Fibroblast of villous mesenchyme (primary cell): ENCODE results near the gene NKX2-4. TPM values are rescaled to one million over a fixed set of nuclear protein-coding genes. Genes with fewer than 3 reads are reported as not detected.

Experiments used
- DNase-seq: peaks from one replicate; pipeline ENCODE4 v3.0.0-alpha.2; 2010; ENCODE audit warnings: low read depth
- H3K4me3 ChIP-seq: 2 replicates; pipeline ENCODE4 v1.5.1; 2011; ENCODE audit warnings: low read depth, mild to moderate bottlenecking, low read length
- CTCF ChIP-seq: IDR thresholded peaks from 2 replicates; pipeline ENCODE4 v1.5.1; 2012; ENCODE audit warnings: low read depth, mild to moderate bottlenecking, low read length; ENCODE audit not compliant: insufficient read depth
- total RNA-seq: library from RNA; depleted of rRNA; stranded (reverse); fragments of >200 nt; gene quantifications from 2 replicates; pipeline ENCODE4 v1.2.3, GENCODE V29; 2012

Gene NKX2-4
- total RNA-seq, 1 donor = not detected

DNA sequence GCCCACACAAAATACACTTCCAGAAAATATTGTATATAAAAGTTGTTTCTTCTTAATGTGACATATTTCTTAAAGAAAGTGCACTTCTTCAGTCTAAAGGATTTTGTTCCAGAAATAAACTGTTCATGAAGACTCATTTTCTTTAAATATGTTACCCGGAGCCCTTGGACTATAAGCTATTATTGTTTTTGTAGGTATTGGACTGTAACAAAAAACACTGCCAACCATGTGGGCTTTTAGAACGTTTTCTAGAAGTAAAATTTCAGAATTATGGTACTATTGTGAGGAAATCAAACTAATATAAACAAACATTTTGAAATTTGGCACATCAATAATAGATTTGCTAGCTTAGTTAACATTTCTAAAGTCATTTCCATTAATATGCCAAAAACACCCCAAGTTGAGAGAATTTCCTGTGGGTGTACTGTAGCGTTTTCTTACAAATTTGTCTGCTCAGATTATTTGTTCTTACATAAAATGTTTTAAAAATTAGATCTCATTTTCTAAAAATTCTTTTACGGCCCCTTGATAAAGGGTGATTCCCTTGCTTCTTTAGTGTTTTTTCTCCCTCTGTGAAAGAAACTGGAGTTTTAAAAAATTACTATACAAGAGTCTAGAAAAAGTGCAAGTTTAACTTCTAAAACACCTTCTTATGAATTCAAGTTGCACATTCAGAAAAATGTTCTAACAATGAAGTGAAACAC, 3.4 kb downstream of the NKX2-4 start:
- TF ChIP-seq CTCF = no peak
- H3K4me3 ChIP-seq = no peak overlapping the region
- DNase-seq = no peak

GRCh38 chr20:21393166-21393565, 4.2 kb downstream of the NKX2-4 start:
- no peak overlapping the region for H3K4me3 ChIP-seq
- no peak for TF ChIP-seq CTCF
- DNase-seq = no peak

GRCh38 chr20:21391972-21392352, 5.4 kb downstream of the NKX2-4 start:
- no peak for DNase-seq
- no peak overlapping the region for H3K4me3 ChIP-seq
- no peak for TF ChIP-seq CTCF

DNA sequence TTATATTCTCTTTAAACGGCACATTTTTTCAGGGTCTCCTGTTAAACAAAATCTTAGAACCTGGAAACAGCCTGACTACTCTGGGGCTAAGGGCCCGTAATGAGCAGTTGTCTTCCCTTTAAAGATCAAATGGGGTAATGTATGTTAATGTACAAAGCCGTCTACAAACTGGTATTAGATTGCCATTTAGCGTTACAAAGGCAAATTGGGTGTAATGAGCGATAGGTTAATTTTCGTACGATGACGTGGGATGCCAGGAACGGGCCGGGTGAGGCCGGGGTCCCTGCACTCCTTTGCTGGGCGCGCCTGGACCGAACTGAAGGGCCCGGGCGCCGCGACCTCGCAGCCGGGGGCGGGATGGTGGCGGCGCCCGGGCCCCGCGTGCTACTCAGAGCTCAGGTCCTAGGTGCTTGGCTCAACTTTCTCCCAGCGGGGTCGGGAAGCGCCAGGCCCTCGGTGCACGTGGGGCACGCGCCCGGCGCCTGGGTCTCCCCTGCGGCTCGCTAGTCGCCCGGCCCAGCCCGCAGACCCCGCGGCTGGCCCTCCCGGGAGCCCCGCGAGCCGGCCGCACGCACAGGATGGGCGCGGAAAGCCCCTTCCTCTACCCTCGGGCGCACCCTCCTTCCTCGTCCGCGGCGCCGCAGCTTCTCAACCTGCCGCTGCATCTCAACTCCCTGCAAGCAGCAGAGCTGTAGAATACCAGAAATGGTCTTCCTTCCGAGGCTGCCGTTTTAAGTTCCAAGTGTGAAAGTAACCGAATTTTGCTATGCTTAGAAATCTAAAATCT, 5.9 kb downstream of the NKX2-4 start:
- no peak for TF ChIP-seq CTCF
- no peak for DNase-seq
- no peak overlapping the region for H3K4me3 ChIP-seq

- DNase-seq = no peak
- no peak overlapping the region for H3K4me3 ChIP-seq
- no peak for TF ChIP-seq CTCF
These were observed 6.6 kb downstream of the NKX2-4 start for GRCh38 chr20:21390768-21391167.

DNA sequence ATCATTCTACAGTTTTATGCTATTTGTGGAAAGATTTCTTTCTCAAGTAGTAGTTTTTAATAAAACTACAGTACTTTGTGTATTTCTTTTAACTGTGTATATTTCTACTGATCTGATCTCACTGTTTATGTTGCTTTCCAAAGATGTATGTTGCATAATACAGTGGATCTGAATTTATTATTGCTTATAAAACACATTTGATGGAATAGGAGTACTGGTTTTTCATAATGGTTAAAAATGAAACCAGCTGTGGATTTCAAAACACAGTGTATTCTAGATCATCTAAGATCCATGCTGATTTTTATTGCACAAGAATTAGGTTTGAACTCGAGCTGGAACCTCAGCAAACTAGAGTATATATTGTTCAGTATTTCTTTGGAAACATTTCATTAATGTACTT, 8.0 kb downstream of the NKX2-4 start:
- no peak for TF ChIP-seq CTCF

More for the DNA sequence above, 8.0 kb downstream of the NKX2-4 start:
- peak; percentile 27 for DNase-seq
- H3K4me3 ChIP-seq = no peak overlapping the region
